Kidney epithelial cell (primary cell): ENCODE measurements around the gene PABPN1L. TPM values are rescaled to one million over a fixed set of nuclear protein-coding genes. Genes with fewer than 3 reads are reported as not detected.

Experiments
- DNase-seq: peaks from one replicate; pipeline ENCODE4 v3.0.0-alpha.2; 2010; ENCODE audit warnings: low read depth
- H3K27me3 ChIP-seq: 2 replicates; pipeline ENCODE4 v1.6.0; 2011; ENCODE audit warnings: low read length; ENCODE audit not compliant: control insufficient read depth, insufficient read depth
- H3K36me3 ChIP-seq: 2 replicates; pipeline ENCODE4 v1.5.1; 2011; ENCODE audit warnings: low read length; ENCODE audit not compliant: control insufficient read depth, insufficient read depth
- H3K4me3 ChIP-seq: 2 replicates; pipeline ENCODE4 v1.5.1; 2011; ENCODE audit warnings: low read depth, mild to moderate bottlenecking, control low read depth, low read length
- total RNA-seq: library from RNA; depleted of rRNA; stranded (reverse); fragments of >200 nt; gene quantifications from 2 replicates; pipeline ENCODE4 v1.2.3, GENCODE V29; 2015
- TF ChIP-seq, protein P1 (sequence below): IDR thresholded peaks from 2 replicates; pipeline ENCODE4 v1.5.1; 2011; ENCODE audit warnings: mild to moderate bottlenecking, moderate library complexity, low read length, control low read depth, inconsistent platforms; ENCODE audit not compliant: insufficient read depth, poor library complexity, severe bottlenecking

Gene PABPN1L
- total RNA-seq, 1 donor from 2014 or later, result not detected

DNA sequence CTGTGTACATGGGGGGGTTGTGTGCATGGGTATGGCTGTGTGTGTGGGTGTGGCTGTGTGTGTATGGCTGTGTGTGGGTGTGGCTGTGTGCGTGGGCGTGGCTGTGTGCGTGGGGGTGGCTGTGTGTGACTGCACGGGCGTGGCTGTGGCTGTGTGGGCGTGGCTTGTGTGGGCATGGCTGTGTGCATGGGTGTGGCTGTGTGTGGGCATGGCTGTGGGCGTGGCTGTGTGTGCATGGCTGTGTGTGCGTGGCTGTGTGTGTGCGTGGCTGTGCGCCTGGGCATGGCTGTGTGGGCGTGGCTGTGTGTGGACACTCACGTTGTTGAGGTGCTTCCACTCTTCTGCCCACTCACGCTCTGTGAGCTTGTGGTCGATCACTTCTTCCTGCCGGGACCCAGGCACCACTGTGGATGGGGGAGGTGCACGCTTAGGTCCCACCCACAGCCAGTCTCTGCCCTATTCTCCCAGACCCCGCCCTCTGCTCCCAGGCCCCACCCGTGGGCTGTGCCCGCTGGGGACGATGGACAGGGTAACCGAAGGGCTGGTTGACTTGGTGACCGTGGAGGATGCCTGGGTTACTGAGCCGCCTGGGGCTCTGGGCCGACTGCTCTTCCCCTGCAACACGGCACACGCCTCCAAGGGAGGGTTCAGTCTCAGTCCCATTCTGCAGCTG lies 16.0 kb upstream of the PABPN1L start:
- DNase-seq, result no peak
- peaks cover 53% of the 10 kb centered on the region for H3K27me3 ChIP-seq
- no peak overlapping the region for H3K4me3 ChIP-seq
- no peaks in the 10 kb centered on the region for H3K36me3 ChIP-seq
- TF ChIP-seq, protein P1, sequence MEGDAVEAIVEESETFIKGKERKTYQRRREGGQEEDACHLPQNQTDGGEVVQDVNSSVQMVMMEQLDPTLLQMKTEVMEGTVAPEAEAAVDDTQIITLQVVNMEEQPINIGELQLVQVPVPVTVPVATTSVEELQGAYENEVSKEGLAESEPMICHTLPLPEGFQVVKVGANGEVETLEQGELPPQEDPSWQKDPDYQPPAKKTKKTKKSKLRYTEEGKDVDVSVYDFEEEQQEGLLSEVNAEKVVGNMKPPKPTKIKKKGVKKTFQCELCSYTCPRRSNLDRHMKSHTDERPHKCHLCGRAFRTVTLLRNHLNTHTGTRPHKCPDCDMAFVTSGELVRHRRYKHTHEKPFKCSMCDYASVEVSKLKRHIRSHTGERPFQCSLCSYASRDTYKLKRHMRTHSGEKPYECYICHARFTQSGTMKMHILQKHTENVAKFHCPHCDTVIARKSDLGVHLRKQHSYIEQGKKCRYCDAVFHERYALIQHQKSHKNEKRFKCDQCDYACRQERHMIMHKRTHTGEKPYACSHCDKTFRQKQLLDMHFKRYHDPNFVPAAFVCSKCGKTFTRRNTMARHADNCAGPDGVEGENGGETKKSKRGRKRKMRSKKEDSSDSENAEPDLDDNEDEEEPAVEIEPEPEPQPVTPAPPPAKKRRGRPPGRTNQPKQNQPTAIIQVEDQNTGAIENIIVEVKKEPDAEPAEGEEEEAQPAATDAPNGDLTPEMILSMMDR, result no peak

DNA sequence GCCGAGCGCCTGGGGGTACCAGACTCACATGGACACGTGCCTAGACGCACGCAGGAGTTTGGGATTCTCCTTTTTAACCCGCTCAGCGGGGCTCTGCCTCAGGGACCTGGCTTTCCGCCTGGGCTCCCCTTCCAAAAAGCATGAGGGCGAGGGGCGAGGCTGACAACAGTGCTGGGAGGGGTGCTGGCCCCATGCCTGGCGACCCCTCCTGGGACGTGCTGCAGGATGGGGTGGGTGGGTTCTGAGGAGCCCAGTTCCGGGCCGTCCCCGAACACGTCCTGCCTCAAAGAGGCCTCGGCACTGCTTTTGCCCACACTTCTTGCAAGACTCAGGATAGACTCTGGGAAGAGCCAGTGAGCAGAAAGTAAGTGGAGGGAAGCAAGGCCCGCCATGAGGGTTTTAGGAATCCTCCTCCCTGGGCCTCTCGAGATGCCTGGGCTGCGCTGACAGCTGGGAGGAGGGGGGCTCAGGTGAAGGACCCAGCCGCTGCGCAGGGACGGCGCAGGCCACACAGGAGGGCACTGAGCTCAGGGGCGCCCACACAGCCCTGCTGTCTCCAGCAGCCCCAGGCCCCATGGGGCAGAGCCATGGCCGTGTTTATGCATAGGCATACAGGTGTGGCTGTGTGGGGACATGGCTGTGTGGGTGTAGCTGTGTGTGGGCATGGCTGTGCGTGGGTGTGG lies 15.4 kb upstream of the PABPN1L start:
- TF ChIP-seq, protein P1, result no peak
- peaks cover 48% of the 10 kb centered on the region for H3K27me3 ChIP-seq
- no peak for DNase-seq
- no peak overlapping the region for H3K4me3 ChIP-seq
- H3K36me3 ChIP-seq, result no peaks in the 10 kb centered on the region

DNA sequence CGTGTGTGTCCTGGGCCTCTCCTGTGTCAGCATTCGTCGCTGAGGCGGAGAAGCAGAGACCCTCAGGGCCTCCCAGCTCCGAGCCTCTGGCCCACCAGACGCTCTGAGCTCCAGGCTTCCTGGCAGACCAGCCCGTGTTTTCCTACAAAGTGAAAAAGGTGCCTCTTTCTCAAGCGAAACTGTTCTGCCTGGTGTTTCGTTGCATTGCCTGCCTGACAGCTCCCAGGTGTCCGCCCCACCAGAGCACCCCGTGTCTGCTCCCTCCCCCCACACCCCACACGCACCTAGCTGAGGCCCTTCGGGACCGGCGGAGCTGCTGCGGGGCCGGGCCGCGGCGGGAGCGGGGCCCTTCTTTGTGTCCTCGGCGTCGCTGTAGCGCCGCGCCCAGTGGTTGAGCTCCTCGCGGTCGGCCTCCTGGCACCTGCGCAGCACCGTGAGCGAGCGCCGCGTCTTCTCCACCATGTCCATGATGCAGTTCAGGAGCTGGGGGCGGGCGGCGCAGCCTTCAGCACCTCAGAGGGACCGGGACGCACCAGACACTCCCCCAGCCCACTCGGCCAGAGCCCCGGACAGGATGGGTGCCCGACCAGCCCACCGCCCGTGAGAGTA lies 14.7 kb upstream of the PABPN1L start:
- H3K36me3 ChIP-seq, result no peaks in the 10 kb centered on the region
- peaks cover 47% of the 10 kb centered on the region for H3K27me3 ChIP-seq
- no peak overlapping the region for H3K4me3 ChIP-seq
- TF ChIP-seq, protein P1, result no peak
- no peak for DNase-seq

DNA sequence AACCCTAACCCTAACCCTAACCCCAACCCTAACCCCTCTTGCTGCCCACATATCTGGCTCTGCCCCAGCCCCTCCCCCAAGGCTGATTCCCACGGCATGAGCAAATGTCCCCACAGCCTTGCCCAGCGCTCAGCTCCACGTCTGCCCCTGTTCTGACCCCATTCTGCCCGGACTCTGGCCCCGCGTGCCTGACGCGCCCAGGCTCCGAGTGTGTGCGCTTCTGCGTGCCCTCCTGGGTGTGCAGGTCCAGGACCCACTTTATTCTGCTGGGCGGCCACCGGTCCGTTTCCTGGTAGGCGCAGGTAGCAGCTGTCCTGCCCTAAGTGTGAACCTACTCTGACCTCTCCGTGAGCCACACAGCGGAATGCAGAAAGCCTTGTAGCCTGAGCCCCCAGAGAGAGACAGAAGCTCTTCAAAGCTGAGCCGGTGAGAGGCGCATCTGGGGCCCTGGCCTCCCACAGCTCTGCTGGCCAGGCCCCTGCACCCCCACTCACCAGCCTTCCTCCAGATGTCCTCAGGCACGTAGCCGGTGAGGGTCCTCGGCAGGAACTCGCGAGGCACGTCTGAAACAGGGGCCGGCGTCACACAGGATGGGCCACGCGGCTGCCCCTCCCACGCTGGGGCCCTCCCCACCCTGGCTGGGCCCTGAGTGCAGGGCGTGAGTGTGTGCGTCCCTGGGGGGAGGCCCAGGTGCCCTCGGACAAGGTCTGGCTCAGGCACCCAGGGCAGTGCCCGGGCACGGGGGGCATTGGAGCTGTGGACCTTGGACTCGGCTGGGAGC lies 14.0 kb upstream of the PABPN1L start:
- no peak for DNase-seq
- peaks cover 45% of the 10 kb centered on the region for H3K27me3 ChIP-seq
- no peak overlapping the region for H3K4me3 ChIP-seq
- H3K36me3 ChIP-seq, result no peaks in the 10 kb centered on the region
- TF ChIP-seq, protein P1, result no peak

DNA sequence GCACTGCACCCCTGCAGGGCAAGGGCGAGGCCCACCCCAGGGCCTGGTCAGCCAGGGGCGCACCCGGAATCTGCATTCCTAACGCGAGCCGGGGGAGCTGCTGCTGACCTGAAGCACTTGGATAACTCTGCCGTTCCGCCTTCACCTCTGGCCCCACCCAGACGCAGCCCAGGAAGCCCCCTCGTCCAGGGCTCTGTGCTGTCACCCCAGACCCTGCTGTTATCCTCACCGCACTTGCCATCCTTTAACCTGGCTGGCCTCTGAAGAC lies 13.3 kb upstream of the PABPN1L start:
- TF ChIP-seq, protein P1, result no peak
- DNase-seq, result no peak
- H3K27me3 ChIP-seq, result peaks cover 45% of the 10 kb centered on the region

More for the DNA sequence above, 13.3 kb upstream of the PABPN1L start:
- Histone ChIP-seq H3K4me3 (no peak overlapping the region), H3K36me3 (no peaks in the 10 kb centered on the region)
